ENCODE data around the gene TMEM81. TPM values are rescaled to one million over a fixed set of nuclear protein-coding genes. Genes with fewer than 3 reads are reported as not detected.

TMEM81 gene
- polyA plus RNA-seq, 4 donors: 2.9 to 5.1 (median 3.5) TPM

DNA sequence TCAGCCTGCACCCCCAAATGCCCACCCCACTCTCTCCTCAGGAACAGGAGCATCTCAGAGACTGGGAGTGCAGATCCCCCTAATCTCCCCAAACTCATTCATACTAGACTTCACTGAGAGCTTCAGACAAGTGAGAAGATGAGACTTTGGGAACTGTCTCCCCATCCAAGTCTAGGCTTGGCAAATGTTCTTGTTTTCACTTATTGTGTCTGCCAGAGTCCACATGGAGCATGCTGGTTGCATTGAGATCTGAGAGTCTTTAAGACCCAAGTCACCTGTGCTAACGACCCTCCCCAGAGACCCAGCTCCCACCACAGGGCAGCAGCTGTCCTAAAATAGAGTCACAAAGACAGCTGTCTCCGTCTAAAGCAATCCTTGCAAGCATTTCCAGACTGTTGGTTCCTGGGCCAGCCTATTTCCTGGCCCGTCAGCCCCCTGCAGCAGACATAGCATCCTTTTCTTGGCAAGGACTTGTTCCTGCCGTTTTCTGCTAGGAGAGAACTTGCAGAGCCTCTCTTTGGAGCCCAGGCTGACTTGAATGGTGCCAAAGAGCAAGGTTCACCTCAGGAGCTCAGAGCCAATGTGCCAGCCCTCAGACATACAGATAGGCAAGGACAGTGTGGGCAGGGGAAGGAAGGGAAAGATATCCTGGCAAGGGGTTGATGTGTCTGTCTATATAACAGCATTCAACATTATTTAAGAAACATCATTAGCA lies 43.1 kb downstream of the TMEM81 start:
- no peak for DNase-seq (ENCODE audit: low read depth in 4 of 4, low spot score in 3 of 4)

GRCh38 chr1:205038132-205038786 lies 46.0 kb downstream of the TMEM81 start:
- DNase-seq (ENCODE audit: low read depth in 4 of 4, low spot score in 3 of 4): no peak

DNA sequence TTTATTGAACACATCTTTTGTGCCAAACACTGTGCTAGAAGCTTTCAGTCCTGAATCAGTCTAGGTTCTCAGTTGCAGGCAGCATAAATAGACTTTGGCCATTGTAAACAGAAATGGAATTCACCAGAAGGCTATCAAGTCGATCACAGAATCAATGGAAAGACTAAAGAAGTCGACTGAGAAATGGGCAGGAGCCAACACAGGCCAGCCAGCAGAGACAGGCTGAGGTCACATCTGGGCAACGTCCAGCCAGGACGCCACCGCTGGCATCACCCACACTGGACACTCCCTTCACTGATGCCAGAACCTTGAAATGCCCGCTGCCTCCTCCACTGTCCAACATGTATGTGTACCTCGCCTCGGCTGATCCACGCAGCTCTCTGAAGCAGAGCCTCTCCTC lies 46.7 kb downstream of the TMEM81 start:
- no peak for DNase-seq (ENCODE audit: low read depth in 4 of 4, low spot score in 3 of 4)

Other genes starting within 250 kb of the TMEM81 start
- 10 to 100 TPM in 3 of 4 donors, 1 to 10 TPM in 1; 5.7 to 32.2 (median 13.9) TPM for gene NFASC, start 213.6 kb downstream of the TMEM81 start, polyA plus RNA-seq (ENCODE audit: insufficient read length in 4 of 4)
- gene CNTN2, start 41.2 kb downstream of the TMEM81 start, polyA plus RNA-seq (ENCODE audit: insufficient read length in 4 of 4): 1 to 10 TPM in 1 of 4 donors, under 1 TPM in 3; 0.67 to 1.6 (median 0.78) TPM
- 10 to 100 TPM; 17.1 to 24.2 (median 19.2) TPM for gene RBBP5, start 37.5 kb upstream of the TMEM81 start, polyA plus RNA-seq (ENCODE audit: insufficient read length in 4 of 4)
- 10 to 100 TPM; 16.4 to 20.4 (median 17.5) TPM for gene DSTYK, start 127.2 kb upstream of the TMEM81 start, polyA plus RNA-seq (ENCODE audit: insufficient read length in 4 of 4)
- 10 to 100 TPM in 1 of 4 donors, 1 to 10 TPM in 3; 6.3 to 18.4 (median 7.3) TPM for gene TMCC2, start 143.5 kb upstream of the TMEM81 start, polyA plus RNA-seq (ENCODE audit: insufficient read length in 4 of 4)
- 10 to 100 TPM in 2 of 4 donors, 1 to 10 TPM in 2; 1.1 to 13.5 (median 9.9) TPM for gene NUAK2, start 237.3 kb upstream of the TMEM81 start, polyA plus RNA-seq (ENCODE audit: insufficient read length in 4 of 4)

Measured in left renal pelvis (tissue), 4 donors.